ENCODE measurements around the gene ELAVL1. TPM values are rescaled to one million over a fixed set of nuclear protein-coding genes. Genes with fewer than 3 reads are reported as not detected.
A peak's percentile ranks its signal among the peaks of the same experiment; 100 is the strongest.

Gene ELAVL1
- total and polyA plus RNA-seq, 9 of the 15 experiments (the other 6 are each of a cell fraction or from before 2014, with no cell fraction given) = 4.3 to 172 (median 69.2) TPM

- TF ChIP-seq SMAD3 (CRISPR knock-in tag; conservative IDR thresholded peaks at IDR 0.05) (no peak), ATF2 (CRISPR knock-in tag; IDR thresholded peaks at IDR 0.05) (no peak), NR2C1 (IDR thresholded peaks at IDR 0.05) (no peak; the same call in 1 of the 2 replicates), NR2C1 (tag; IDR thresholded peaks at IDR 0.05) (peak; percentile 63; the same call in 1 of the 2 replicates), SNRNP70 (optimal IDR thresholded peaks at IDR 0.05; ENCODE audit: low read depth, low read length) (no peak), TBL1XR1 (IDR thresholded peaks at IDR 0.05; ENCODE audit: low read length in 2 of 2) (no peak), TCF7 (IDR thresholded peaks at IDR 0.05; ENCODE audit: borderline replicate concordance) (no peak), PYGO2 (tag; IDR thresholded peaks at IDR 0.05) (no peak), PML (IDR thresholded peaks at IDR 0.05; ENCODE audit: low read length) (no peak), CEBPG (CRISPR knock-in tag; IDR thresholded peaks at IDR 0.05) (no peak), CEBPG (tag; conservative IDR thresholded peaks at IDR 0.05 in 1 of 2, IDR thresholded peaks at IDR 0.05 in 1 of 2) (no peak), ID3 (CRISPR knock-in tag; IDR thresholded peaks at IDR 0.05) (no peak), ID3 (tag; IDR thresholded peaks at IDR 0.05) (peak; percentile 79; the same call in 1 of the 2 replicates), ZNF274 (IDR thresholded peaks at IDR 0.05; ENCODE audit: borderline replicate concordance, low read depth, low read length) (no peak), TEAD1 (CRISPR knock-in tag; IDR thresholded peaks at IDR 0.05) (0 out of 4 replicates have a peak, but pooled peaks of 1 of the 2 experiments have one; percentile 47), ZNF197 (CRISPR knock-in tag; IDR thresholded peaks at IDR 0.05; ENCODE audit: low read depth) (no peak), HNRNPL (IDR thresholded peaks at IDR 0.05; ENCODE audit: low read depth, low read length) (no peak), DACH1 (IDR thresholded peaks at IDR 0.05; ENCODE audit: partially characterized antibody) (no peak), SIN3A (IDR thresholded peaks at IDR 0.05; ENCODE audit: borderline replicate concordance in 2 of 2, control insufficient read depth in 1 of 2, low read depth in 2 of 2, low read length in 2 of 2) (peak in 1 of 2 experiments; percentile 15; a peak in 1 of 4 replicates), BRD4 (IDR thresholded peaks at IDR 0.05) (no peak), YBX1 (IDR thresholded peaks at IDR 0.05) (no peak), CC2D1A (IDR thresholded peaks at IDR 0.05) (no peak), ZBTB11 (CRISPR knock-in tag; IDR thresholded peaks at IDR 0.05) (peak in 1 of 3 experiments; percentile 14; a peak in 1 of 6 replicates)
Observed at GRCh38 chr19:7919610-7920518, 85.6 kb downstream of the ELAVL1 start, which contains the start of gene SNAPC2 (continued).
